HG03378 (cell line): Measurements from ENCODE around the gene SGCB.
"Not testable (repeated sequence)": the region's sequence is repeated elsewhere in the genome, so short reads cannot be mapped to it uniquely, and the experiment has no call there.

Experiments used
- ATAC-seq: cut with Tn5 transposase; IDR thresholded peaks from one replicate; pipeline ENCODE4 v1.9.1; 2021; ENCODE audit warnings: mild to moderate bottlenecking, moderate library complexity; ENCODE audit not compliant: unreplicated experiment

The SGCB gene, protein sequence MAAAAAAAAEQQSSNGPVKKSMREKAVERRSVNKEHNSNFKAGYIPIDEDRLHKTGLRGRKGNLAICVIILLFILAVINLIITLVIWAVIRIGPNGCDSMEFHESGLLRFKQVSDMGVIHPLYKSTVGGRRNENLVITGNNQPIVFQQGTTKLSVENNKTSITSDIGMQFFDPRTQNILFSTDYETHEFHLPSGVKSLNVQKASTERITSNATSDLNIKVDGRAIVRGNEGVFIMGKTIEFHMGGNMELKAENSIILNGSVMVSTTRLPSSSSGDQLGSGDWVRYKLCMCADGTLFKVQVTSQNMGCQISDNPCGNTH

DNA sequence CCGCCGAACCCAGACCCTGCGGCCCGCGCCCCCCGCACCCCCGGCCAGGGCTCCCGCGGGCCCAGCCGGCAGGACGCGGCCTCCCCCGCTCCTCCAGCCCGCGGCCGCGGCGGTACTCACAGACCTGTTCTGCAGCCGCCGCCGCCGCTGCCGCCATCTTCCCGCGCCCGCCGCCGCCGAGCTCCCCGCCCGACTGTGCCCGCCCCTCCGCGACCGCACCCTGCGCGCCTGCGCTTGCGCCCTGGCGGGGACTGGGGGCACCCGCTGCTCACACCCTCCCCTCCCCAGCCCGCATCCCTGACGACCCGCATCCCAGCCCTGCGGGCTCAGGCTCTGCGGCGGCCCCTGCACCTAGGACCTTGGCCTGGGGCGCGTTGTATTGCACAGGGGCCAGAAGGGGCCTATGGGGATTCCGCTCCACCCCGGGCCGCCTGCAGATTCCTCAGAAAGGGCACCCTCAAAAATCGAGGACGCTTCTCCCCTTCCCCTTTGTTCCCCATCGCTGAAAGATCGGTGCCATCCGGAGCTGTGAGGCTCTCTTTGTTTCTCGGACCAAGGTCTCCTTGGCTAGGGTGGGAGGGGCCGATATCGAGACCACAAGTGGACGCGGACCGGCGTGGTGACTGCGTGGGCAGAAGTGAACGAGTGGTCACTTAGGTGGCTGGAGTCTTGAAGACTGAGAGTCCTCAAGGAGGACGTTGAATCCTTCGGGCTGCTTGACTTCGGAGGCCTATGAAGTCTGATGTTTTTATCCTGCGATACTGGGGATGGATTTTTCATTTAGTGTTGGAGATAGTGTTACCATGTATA, at the start of gene SGCB:
SGCB (minus strand) TSS at position 197 of the 810 bp plus-strand sequence; CDS start at position 157, 40 bp downstream.
- peak; percentile 70 for ATAC-seq

DNA sequence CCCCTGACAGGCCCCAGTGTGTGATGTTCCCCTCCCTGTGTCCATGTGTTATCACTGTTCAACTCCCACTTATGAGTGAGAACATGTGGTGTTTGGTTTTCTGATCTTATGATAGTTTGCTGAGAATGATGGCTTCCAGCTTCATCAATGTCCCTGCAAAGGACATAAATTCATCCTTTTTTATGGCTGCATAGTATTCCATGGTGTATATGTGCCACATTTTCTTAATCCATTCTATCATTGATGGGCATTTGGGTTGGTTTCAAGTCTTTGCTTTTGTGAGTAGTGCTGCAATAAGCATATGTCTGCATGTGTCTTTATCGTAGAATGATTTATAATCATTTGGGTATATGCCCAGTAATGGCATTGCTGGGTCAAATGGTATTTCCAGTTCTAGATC, 48.3 kb upstream of the SGCB start:
- ATAC-seq: not testable (repeated sequence)

DNA sequence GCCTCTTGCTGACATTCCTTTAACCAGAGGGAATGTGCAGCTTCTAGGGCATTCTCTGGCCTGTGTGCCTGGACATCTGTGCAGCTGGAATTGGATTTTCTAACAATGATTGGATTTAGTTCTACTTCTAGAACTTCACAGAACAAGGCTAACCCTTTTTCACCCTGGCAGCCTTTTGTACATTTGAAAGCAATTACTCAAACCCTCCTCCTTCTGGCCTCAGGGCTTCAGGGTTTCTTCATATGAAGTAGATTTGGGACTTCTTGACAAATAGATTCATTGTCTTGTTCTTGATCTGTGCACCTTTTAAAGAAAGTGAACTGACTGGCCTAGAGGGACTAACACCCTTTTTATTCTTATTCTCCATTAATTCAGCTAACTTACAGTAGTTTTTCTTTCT, 43.1 kb upstream of the SGCB start:
- no peak for ATAC-seq

DNA sequence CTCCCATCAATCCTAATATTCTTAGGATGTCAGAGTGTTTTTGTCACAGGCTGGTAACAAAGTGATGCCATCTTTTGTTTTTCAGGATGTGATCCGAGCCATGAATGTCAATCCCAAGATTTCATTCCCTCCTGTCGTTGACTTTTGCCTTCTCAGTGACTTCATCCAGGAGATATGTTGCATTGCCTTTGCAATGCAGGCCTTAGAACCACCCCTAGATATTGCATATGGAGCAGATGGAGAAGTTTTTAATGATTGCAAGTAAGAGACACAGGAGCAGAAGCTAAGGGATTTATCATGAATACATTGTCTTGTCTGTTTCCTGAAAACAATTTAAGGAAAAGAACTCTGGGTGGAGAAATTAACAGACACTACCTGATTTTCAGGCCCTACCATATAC, 41.6 kb upstream of the SGCB start:
- no peak for ATAC-seq

DNA sequence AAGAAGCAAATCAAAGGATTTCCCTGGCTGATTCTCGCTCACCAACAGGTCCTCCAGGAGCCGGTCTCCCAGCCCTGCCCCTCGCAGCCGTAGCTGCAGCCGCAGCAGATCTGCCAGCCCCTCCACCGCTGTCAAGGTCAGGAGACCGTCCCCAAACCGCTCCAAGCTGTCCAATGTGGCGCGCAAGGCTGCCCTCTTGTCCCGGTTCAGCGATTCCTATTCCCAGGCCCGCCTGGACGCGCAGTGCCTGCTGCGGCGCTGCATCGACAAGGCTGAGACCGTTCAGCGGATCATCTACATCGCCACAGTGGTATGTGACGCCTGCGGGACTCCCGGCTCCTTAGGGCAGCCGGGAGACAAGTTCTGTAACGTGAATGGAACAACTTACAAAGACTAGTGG, 38.6 kb upstream of the SGCB start:
- no peak for ATAC-seq

DNA sequence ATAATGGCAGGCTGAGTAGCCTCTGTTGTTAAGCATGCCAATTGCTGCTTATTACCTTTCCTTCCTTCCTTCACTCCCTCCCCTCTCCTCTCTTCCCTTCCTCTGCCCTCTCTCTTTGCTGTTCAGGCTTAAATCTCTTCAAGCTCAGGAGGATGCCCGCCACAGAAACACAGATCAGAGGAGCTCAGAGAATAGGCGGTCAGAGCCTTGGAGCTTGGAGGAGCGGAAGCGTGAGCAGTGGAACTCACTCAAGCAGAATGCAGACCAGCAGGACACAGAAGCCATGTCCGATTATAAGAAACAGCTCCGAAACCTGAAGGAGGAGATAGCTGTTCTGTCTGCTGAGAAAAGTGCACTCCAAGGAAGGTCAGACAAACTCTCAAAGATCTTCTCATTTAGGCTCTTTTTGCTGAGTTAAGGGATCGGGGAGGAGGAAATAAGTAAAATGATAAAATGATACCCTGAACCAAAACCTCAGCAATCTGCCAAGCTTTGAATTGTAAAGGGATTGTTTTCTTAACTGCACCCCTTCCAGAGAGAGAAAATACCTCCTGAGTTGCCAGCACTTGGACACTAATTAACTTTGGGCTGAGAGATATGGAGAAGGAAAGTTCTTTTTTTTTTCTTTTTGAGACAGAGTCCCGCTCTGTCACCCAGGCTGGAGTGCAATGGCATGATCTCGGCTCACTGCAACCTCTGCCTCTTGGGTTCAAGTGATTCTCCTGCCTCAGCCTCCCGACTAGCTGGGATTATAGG, 33.9 kb upstream of the SGCB start:
- ATAC-seq: no peak

DNA sequence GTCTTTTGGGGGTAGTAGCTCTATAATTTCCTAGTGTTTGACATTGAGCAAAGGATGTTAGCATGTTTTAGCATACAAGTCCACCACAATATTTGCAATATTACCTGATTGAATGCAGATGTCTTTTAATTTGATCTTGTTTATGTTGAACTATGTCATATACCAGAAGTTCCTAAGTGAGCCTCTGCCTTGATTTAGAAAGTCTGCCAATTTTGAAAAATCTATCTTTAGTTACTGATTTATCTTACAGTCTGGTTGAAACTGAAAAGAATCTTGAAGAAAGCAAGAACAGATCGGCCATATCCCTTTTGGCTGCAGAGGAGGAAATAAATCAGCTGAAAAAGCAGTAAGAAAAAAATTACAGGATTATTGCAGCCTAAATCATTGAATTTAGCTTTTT, 31.5 kb upstream of the SGCB start:
- ATAC-seq: no peak

DNA sequence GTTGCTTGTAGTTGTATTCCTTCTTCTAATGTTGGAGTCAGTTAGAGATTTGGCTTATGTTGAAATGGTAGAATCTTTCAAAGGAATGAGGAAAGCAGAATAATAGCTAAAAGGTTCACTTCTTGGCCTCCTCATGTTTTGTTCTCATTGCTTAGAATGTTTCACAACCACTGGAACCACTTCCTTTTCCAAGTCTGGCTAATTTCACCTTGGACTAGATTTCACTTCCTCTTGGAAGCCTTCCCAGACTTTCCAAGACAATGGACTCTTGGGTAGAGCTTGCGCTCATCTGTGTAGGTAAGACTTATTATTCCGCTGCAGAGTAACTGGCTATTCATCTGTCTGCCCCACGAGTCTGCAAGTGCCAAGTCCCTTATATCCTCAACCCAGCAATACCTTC, 21.3 kb upstream of the SGCB start:
- ATAC-seq: no peak

DNA sequence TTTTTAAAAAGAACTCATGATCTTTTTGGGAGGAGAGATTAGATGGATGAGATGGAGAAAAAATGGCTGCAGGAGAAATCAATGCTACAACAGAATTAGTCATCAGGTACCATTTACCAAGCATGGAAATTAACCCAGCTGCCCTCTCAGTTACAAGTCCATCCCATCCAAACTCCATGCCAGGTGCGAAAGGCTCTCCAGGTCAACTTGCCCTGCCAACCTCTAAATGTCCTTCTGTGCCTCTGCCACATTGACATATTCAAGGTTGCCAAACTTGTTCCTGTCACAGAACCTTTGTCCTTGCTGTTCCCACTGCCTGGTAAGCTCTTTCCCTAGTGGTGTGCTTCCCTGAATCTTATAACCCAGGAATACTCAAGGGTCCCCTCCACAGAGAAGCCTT, 20.2 kb upstream of the SGCB start:
- no peak for ATAC-seq

DNA sequence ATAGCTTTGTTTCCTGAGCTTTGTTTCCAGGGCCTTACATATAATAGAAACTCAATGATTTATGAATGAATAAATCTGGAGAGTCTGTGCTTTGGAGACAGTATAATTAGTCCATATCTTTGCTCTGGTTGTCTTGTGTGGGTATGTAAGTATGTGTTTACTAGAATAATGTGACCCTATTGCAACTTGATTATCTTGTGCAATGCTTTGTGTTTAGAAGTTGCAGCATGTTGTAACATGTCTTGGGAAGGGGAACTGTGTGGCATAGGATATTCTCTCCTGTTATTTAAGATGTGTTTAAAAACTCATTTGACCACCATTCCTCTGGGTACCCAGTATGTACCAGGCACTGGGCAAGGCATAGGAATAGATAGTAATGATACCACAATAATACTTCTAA, 19.1 kb upstream of the SGCB start:
- no peak for ATAC-seq

DNA sequence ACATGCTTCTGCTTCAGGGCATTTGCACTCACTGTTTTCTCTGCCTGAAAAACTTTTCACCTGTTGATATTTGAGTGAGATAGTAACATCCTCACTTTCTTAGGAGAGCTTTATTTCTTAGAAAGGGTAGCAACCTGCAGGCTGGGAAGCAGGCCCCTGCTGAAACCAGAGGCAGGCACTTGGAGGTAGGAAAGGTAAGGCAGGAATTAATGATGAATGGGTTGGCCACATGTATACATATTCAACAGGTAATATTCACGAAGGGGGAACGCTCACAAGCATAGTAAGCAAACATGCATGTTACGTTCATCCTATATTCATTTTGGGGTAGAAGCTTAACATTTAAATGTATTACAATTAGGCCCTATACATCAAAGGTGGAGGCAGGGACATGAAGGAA, 16.2 kb upstream of the SGCB start:
- no peak for ATAC-seq

DNA sequence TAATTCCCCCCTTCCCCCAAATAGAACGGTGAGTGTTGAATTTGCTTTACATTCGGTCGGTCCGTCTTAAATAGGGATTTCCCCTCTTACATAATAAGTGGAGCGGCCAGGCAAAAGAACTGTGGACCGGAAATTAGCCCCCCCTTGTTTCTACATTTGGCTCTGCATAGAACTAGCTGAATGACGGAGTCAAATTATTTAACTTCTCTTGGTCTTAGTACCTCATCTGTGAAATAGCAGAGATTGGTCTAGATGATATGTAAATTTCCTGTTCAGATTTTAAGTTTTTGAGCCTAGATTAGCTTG, 14.3 kb upstream of the SGCB start:
- peak; percentile 73 for ATAC-seq

DNA sequence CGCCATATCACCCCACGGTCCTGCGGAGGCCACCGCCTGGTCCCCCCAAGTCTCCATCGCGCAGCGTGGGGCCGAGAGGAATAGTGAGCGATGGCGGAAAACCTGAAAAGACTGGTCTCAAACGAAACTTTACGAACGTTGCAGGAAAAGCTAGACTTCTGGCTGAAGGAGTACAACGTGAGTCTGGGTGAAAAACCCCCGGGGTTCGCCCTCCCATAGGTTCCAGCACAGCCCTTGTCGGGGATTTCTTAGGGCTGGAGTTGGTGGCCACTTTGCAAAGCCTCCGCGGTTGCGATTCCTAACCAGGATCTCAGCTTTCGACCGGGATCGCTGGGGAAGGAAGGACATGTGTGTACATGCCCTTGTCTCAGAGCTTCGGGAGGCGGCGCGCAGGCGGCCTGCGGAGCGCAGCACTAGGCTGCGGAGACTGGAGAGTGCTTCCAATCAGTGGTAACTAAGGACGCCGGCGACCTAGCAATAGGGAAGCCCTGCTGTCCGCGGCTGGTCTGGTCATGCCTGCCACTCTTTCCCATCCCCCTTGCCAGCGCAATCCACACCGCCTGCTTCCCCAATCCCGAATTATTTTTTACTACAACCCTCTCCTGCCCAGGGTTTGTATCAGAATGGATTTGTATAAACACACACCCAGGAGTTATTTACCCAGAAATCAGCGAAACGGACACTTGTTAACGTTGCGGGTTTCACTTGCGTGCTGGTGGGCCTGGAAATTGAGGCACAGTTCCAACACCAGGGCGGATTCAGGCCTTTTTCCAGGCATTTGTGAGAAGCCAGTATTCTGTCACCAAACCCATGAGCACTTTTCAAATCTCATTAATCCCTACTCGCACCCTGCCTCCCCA, 13.7 kb upstream of the SGCB start:
- peak; percentile 64 for ATAC-seq

DNA sequence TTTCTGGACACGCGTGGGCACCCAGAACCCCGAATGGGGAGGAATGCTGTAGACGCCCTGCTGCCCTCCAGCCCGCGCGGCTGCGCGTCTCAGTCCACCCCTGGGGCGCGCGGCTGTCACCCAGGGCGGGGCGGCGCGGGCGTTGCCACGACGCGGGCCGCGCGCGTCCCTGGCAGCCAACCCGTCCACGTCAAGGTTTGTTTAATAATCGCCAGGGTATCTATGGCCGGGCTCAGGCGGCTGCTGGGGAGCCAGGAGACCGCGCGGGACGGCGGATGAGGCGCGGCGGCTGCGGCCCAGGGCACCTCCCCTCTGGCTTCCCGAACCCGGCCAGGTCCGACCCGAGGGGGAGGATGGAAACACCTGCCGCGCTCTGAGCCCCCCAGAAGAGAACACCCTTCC, 13.1 kb upstream of the SGCB start, which contains the start of gene SPATA18:
SPATA18 (plus strand) TSS at position 92 of the 402 bp plus-strand sequence. CDS start 401 bp downstream, outside the sequence.
- ATAC-seq: peak; percentile 38

DNA sequence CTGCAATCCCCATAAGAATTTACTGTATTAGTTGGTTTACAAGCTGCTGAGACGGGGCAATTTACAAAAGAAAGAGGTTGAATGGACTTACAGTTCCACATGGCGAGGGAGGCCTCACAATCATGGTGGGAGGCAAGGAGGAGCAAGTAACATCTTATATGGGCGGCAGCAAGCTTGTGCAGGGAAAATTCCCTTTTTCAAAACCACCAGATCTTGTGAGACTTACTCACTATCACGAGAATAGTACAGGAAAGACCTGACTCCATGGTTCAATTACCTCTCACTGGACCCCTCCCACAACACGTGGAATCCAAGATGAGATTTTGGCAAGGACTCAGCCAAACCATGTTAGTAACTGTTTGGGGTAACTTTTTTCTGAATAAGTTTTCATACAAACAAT, 11.2 kb upstream of the SGCB start:
- no peak for ATAC-seq

DNA sequence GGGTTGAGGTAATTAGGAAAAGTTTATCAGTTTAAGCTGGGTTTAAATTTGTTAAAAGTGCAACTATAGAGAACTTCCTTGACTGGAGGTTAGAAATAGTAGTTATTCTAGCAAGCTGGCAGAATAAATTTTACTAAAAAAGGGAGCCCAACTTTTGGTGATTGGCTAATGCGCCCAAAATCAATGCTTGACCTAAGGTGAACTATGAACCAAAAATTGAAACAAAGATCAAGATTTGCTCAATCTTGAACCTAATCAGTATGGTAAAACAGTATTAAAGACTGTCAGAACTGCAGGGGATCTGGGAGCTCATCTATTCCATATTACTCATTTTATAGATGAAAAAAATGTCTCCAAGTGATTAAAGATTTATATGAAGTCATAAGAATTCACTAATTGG, 6.9 kb upstream of the SGCB start:
- ATAC-seq: no peak

DNA sequence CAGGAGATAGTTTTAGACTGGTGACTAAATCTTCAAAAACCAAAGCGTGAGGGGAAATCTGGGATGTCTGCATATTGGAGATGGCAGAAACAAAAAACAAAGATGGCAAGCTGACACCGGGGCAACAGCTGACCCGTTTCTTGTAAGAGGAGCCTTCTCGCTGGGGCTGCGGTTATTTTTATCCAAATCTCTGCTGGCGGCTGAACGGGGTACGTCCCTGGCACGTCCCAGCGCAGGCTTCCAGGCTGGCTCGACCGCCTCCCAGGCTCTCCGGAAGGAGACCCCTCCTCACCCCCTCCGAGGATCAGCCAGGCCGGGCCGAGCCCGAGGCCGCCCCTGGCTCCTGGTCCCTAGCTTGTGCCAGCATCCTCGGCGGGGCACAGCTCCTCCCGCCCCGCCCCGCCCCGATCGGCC, 403 bp downstream of the SGCB start:
- ATAC-seq: peak; percentile 64

DNA sequence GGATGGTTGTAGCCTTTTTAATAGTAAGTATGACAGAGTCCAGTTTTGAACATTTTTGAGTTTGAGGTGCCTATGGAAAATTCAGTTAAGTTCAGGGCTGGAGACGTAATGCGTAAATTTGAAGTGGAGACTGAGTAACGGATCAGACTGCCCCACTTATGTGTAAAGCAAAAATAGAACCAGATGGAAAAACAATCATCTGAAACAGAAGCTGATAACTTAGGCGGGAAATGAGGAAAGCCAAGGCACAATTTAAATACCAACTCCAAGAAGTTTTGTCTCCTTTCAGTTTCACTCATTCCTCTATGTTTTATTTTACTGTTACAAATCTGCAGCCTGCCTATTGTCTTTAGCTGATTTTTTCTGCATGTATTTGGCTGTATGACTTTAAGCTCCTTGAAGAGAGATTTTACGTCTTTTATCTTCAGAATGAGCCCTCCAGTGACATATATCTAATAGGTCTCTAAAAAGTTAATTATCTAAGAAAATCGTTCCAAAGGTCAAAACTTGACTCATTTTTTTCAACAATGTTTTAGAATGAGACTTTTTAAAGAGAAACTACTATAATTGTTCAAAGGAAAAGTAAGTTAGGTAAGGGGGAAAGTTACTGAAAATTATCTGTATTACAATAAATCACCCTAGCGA, 1.1 kb downstream of the SGCB start:
- no peak for ATAC-seq

DNA sequence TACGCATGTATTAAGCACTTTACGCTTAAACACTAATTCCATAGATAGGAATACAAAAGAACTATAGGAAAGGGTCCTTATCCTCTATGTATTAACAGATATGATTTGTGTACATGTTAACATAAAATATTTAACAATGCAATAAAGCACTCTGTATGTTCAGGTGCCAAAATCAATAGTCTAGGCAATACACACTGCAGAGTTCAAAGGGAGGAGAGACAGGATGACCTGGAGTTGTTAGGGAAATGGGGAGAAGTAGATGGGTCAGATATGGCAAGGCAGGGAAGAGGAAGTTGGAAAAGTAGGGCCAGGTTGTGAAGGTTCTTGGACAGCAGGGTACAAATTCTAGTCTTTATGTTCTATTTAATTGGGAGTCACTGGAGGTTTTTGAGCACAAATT, 2.9 kb downstream of the SGCB start:
- ATAC-seq: no peak

DNA sequence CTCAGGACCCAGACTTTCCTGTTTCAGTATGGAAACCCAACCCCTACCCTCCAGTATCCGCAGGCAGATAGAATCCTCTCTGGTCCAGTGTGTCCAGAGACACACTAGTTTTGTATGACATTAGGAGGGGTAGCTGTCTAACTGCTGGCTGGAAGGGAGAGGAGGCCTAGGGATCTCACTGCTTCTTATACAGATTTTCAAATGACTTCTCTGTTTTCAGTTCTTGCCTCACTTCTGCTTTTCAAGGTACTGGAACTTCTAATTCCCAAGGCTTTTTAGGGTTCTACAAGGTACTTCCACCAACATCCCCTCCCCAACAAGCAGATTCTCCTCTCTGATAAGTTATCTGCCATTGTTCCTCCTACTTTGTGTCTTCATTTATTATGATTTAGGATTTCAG, 6.1 kb downstream of the SGCB start:
- ATAC-seq: no peak
